Measurements from ENCODE around the gene SRGAP3.

DNA sequence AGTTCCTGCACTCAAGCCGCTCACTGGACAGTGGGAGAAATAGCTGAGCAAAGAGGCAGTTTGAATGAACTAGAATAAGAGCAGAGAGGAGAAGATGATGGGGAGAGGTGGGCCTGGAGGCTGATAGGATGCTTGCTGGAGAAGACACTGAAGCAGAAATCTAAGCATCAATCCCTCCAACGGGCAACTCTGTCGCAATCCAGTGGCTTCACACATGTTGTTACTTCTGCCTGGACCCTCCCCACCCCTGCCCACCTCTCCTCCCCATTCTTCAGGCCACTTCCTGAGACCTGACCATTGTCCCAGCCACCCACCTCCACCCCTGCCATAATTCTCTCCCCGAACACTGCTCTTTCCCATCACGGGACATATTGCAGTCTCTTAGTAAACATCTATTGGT lies 76.0 kb downstream of the SRGAP3 start:
- TF ChIP-seq EZH2 (IDR thresholded peaks at IDR 0.05; ENCODE audit: insufficient read depth, poor library complexity, severe bottlenecking): no peak
- TF ChIP-seq EZH2phosphoT487 (IDR thresholded peaks at IDR 0.05; ENCODE audit: insufficient read depth, low read depth): no peak
